Heart left ventricle (tissue), 13 donors: ENCODE measurements around the gene B4GALNT3.

Source experiments
- POLR2A ChIP-seq, 2 donors: fragments of 450-650 bp; IDR thresholded peaks; one replicate each; pipeline ENCODE4 v1.6.1; 2017; ENCODE audit warnings: antibody characterized with exemption in 2 of 2, mild to moderate bottlenecking in 2 of 2, moderate library complexity in 2 of 2
- TF ChIP-seq, protein P1 (sequence below), 12 donors: fragments of 200-600 bp; sonication (generic) in 4 of 12; IDR thresholded peaks; one replicate each; pipeline versions ENCODE4 v1.5.0 to v1.8.0; 2018 to 2022; ENCODE audit warnings: antibody characterized with exemption in 12 of 12, mild to moderate bottlenecking in 5 of 12
- donor health status: ischemic (EF 13 %, LVEDD 7.1; RV severe dilation, severe dysfunction).
- donor health status: DM: no; HTN: yes; CAD: no.
- donor health status: DM: no; HTN: no; CAD: no.
- donor health status: ischemic (EF 25% LVEDD 6.9; RV normal size, moderate dysfunction).
- donor health status: ischemic (EF 25% LVEDD 5.7; RV mildly dilated, moderate dysfunction).
- donor health status: ischemic (EF 35%, LVEDD 5.7; RV mildly dilated, moderate dysfunction).
- donor health status: nonischemic (EF 11% LVEDD 7.7; RV severe dilation, severe dysfunction).
- donor health status: DM: yes; HTN: yes; CAD: no.
- donor health status: PGD.
- donor health status: ischemic (EF 29% LVEDD 5.4; RV normal size, mild dysfunction).
- donor health status: nonischemic (EF 23%, LVEDD 6.1; RV moderate dilation, normal function).

DNA sequence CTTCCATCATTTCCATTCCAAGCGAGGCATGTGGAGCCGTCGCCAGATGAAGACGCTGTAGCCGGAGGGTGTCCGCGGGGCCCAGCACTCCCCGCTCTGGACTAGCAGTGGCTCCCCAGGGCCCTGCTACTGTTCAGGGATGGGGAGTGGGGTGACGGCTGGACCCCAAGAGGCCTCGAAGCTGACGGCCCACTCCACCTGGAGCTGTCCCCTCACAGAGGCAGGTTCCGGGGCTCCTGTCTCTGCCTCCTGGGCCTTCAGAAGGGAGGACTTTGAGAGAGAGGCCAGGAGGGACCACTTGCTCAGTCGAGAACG is 101.6 kb downstream of the B4GALNT3 start:
- TF ChIP-seq, protein P1, sequence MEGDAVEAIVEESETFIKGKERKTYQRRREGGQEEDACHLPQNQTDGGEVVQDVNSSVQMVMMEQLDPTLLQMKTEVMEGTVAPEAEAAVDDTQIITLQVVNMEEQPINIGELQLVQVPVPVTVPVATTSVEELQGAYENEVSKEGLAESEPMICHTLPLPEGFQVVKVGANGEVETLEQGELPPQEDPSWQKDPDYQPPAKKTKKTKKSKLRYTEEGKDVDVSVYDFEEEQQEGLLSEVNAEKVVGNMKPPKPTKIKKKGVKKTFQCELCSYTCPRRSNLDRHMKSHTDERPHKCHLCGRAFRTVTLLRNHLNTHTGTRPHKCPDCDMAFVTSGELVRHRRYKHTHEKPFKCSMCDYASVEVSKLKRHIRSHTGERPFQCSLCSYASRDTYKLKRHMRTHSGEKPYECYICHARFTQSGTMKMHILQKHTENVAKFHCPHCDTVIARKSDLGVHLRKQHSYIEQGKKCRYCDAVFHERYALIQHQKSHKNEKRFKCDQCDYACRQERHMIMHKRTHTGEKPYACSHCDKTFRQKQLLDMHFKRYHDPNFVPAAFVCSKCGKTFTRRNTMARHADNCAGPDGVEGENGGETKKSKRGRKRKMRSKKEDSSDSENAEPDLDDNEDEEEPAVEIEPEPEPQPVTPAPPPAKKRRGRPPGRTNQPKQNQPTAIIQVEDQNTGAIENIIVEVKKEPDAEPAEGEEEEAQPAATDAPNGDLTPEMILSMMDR (IDR thresholded peaks at IDR 0.05) = no peak
- no peak for TF ChIP-seq POLR2A (IDR thresholded peaks at IDR 0.05)
